Stimulated activated CD4-positive, alpha-beta T cell treated with anti-CD3 and anti-CD28 coated beads, Interleukin-15, amount 100 ng/mL, for 48 hours (primary cell): ENCODE data around the gene WWOX.

Experiments
- DNase-seq, 2 donors: peaks; one replicate each; pipeline ENCODE4 v3.0.0-alpha.2; 2020; ENCODE audit warnings: low read depth in 2 of 2

Gene WWOX

DNA sequence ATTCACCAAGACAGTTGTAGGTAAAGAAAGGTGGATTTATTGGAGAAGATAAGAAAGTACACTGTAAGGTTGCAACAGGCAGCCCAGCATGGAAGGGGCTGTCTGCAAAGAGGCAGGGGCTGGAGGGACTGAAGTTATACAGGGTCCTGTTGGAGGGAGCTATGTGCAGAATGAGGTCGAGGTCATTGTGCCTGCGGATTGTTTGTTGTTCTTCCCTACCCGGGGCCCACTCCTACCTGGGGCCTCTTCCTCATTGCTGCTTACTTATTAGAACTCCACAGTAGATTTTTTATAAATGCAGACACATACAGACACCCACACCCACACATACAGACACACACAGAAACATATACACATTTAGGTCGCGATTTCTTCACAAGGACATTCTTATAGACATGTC is 1034.8 kb downstream of the WWOX start:
- DNase-seq, result no peak

DNA sequence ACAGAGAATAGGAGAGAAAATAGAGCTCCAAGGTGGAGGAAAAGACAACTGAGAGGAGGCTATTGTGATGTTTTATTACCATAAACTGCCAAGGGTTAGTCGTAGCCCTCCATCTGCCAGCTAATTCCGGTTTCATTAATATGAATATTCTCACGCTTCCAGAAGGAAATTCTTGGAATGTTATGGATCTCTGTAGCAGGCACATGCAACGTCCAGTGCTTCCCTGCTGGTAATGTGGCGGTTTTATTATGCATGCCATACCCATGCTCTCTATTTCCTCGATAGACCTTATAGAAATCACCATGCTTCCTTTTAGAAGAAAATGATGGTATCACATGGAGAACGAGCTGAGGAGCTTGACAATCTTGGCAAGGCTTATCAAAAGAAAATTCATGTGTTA is 1037.5 kb downstream of the WWOX start:
- no peak for DNase-seq

DNA sequence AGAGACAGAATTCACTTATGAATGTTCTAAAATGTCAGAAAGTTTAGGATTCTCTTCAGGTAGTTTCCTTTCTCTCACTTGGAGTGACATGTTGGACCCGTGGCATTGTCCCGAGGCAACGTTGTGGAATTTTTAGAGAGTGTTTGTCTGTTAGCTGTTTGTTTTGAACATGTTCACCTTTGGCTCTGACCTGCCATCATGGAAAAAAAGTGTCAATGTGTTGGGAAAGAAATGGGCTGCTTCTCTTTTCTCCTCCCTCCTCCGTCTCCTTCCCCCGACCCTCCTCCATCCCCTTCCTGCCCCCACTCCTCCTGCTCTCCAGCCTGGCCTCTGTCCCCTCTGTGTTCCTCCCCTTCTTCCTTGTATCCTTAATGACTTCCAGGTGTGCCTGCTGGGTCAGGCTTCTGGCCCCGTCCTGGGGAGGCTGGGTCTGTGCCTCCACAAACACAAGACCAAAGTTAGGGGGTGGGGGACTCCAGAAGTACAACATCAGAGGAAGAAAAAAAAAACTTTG is 1038.0 kb downstream of the WWOX start:
- no peak for DNase-seq

DNA sequence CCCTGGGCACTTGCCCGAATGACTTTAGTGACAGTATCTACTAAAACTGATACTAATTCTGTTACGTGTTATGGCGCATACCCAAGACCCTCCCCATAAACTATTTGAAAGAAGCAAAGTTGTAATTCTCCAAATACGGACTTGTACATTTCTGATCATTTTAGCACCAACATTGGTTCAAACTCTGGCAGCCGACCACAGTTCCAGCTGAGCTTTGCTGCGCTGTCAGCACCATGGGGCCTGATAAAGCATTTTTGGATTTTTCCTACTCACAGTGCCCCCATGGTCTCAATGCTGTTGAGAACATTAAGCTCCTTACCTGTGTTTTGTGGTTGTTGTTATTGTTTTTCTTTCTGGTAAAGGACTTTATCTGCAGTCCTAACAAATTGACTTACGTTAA is 1040.3 kb downstream of the WWOX start:
- no peak for DNase-seq

DNA sequence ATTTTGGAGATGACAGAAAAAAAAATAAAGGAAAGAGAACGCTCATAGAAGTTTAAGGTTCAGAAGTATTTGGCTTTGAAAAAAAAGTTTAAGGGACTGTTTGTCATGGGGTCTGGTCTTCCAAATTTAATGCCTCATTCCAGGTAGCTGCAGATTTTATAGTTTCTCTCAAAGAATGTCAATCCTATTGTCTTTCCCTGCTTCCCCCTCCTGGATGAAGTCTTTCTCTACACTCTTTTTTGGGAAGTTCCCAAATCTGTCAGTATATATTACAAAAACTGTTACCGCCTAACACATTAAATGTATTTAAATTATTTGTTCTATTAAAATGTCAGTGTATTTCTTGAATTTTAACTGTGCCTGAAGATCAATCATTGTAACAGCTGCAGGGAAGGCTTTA is 1043.6 kb downstream of the WWOX start:
- DNase-seq, result no peak

DNA sequence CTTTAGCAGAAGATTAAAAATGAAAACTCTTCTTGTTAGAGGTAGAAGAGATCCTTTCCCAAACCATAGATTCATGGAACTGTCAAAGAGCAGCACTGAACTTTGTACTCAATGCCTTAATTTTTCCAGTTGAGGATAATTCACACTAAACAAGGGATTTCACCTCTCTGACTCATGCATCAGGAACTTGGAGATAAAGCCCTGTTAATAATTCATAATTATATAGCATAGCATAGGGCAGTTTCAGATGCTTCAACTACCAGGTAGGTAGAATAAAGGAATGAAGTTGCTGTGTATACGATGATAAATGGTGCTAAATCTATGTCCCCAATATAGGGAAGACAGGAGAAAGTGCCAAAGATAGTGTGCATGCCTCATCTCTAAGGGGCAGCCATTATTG is 1050.7 kb downstream of the WWOX start:
- DNase-seq, result no peak

DNA sequence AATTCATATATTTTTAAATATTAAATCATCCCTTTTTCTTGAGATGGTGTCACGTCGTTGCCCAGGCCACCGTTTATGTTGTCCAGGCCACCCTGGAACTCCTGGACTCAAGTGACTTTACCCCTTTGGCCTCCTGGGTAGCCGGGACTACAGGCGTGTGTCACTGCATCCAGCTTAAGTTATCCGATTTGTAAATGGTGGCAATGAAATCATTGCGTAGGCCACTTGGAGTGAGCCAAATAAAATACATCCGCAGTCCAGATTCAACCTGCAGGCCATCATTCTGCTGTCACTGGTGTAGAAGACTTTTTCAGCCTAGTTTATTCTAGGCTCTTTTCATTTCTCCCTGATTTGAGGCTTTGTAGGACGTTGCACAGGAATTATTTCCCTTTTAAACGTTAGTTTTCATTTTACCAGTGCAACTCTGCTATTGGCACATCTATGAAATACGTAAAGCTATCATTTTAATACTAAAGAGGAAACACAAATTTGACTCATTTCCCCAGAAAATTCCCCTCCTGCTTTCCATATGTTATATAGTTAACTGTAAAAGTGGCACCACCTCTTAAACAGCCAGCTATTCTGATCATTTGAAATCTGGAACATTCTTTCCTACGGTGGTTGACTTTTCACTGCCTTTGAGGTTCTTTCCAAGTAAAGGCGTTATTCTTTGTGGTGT is 1051.3 kb downstream of the WWOX start:
- DNase-seq, result no peak

DNA sequence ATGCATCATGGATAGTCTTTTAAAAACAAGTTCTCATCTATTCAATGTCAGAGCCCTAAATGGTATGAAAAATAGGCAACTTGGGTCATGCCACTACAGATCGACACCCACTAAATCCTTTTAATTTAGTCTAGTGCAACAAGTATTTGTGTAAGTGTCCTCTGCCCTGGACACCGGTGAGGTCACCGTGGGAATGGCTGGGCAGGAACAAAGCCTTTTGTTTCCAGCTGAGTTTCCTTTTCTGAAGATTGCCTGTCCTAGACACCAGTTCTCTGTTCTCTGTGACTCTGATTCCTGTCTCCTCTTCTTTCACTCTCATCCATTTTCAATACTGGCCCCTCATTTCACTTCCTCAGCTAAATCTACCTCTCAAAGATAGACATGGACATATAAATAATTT is 1054.6 kb downstream of the WWOX start:
- DNase-seq, result no peak

DNA sequence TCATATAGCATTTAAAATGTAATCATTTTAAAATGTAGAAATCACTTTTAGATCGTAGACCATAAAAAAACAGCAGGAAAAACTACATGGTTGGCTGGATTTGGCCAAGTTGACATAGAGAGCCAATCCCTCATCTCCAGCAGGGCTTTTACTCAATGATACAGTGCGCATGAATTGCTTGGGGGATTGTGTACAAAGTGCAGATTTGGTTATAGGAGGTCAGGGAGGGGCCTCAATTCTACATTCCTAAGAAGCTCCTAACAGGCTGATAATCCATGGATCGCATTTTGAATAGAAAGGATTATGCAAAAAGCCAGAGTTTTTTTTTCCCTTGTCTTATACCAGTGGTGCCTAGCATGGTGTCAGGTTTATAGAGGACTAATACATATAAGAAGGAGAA is 1056.0 kb downstream of the WWOX start:
- DNase-seq, result no peak

DNA sequence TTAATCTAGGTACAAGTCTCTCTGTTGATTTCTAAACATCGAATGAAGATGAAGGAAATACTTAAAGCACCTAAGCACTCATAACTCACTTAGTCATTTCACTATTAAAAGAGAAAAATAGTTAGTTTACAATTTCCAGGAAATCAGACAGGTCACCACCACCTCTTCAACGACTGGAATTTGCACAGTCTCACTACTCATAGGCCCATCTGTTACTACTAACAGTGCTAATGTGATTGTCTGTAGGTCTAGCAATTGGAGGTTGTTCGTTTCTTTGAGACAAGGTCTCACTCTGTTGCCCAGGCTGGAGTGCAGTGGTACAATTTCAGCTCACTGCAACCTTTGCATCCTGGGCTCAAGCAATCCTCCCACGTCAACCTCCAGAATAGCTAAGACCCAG is 1056.5 kb downstream of the WWOX start:
- DNase-seq, result no peak

DNA sequence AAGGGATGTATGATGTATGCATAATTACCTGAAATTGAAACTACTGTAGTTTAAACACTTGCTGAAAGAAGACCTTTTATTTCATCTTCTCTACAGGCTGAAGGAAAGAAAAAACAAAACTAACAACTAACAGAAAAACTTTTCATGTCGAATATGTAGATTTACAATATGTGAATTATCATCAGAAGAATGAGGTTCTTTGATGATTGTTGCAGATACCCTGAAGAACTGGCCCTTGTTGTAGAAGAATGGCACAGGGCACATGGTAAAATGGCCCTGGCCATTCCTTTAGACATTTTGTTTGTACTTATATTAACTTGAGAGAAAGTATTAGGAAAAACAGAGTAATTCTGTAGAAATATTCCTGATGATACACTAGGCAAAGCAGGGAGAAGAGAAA is 1057.3 kb downstream of the WWOX start:
- DNase-seq, result no peak

DNA sequence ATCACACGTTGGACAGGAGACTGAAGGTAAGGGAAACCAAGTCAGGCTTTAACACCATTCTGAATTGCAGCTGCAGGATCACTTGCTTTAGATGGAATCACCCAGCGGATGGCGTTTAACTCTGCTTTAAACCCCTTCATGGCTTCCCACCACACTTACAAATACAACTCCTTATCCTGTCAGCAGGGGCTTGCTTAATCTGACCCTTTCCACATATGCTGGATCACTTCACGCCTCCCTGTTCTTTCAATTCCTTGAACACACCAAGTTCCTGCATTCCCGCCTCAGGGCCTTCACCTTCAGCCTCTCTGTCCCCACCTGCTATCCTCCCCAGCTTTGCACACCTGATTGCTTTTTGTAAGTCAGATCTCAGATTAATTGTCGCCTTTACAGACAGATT is 1058.9 kb downstream of the WWOX start:
- no peak for DNase-seq

DNA sequence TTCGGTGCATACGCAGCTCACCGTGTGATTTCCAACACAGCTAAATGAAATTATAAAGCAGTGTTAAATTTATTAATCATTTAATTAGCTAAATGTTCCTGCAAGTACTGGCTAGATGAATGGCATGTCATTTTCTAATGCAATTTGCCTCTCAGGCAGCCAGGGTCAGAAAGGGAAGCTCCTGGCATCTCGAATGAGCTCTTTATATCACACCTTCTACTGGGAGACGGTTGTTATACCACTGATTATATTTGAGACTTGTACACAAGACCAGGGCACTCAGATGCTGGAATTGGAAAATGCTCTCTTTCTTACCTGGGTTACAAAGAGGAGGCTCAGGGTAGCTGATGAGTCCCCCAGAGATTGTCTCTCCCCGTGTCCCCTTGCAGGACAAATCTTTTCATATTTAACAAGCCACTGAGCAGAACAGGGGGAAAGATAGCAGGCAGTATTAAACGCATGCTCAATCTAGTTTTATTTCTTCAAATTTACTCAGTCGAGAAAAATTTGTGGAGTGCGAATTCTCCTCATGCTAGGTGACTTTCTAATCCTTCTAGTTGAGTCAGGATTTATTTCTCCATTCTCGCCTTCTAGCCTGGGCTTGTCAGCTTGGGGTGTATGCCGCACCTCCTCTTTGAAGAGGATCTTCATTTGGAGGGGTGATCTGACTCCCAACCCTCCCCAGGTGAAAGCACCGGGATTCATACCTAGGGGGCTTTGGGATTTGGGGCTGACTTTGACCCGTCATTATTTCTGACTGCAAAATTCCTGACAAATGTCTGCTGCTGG is 1060.0 kb downstream of the WWOX start:
- no peak for DNase-seq

DNA sequence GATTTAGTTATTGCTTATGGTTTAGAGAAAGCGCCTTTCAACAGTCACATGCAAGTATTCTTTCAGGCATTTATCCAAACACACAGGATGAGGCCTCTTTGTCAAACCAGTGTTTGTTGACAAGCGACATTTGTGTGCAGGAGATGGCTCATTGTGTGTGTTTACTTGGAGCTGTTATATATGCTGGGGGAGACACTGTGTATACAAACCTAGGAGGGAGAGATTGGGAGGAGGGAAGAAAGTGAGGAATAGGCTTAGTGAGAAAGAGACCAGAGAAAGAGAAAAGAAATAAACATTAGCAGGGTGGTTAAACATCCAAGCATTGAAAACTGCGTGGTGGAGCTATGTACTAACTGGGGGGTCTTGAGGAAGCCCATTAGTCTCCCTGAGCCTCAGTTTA is 1063.5 kb downstream of the WWOX start:
- DNase-seq, result no peak

DNA sequence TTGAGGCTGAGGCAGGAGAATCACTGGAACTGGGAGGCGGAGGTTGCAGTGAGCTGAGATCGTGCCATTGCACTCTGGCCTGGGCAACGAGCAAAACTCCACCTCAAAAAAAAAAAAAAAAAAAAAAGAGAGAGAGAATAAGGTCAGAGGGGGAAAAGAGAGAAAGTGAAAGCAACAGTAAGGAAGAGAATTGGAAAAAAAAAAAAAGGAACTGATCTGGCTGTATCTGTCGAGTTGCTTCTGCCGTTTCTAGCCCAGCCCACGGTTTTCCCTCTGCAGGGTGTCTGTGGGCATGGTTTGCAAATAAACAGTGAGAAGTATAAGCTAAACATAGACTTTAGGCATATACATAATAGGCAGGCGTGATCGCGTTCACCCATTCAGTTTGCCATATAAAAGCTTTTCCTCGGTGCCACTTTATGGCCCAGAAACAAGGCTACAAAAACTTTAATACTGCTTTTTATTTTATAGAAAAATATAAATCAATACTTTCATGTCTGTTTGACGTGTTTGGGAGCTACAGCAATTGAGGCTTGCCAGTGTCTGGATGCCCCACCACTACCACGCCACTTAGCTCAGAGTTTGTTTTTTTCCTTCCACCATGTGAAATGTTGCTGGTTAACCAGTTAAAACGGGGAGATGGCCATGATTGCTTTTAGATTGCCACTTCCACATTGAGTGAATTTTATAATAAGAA is 1064.4 kb downstream of the WWOX start:
- no peak for DNase-seq

DNA sequence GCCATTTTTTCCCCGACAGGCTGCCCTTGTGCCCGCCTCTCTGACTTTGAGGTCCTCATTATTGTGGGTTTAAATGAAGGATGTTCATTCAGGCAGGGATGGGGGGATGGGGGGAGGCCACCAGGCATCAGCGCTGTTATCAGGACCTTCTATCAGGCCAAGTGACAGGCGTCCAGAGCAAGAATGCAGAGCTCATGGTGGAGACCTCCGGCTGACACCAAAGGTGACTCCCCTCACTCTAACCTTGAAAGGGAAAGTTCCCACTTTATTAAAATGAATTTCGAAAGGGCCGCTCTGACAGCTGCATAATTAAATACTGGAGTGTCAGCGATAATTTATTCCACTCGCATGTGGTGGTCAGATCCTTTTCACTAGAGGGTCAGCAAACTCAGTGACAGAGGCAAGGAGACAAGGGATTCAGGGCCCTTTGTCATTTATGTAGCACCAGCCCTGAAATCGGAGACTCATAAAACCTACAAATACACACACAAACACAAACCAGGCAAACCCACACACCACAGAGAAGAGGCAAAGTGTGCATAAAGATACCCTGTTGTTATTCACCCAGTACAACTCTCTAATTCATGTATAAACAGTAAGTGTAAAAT is 1065.0 kb downstream of the WWOX start:
- DNase-seq, result no peak

DNA sequence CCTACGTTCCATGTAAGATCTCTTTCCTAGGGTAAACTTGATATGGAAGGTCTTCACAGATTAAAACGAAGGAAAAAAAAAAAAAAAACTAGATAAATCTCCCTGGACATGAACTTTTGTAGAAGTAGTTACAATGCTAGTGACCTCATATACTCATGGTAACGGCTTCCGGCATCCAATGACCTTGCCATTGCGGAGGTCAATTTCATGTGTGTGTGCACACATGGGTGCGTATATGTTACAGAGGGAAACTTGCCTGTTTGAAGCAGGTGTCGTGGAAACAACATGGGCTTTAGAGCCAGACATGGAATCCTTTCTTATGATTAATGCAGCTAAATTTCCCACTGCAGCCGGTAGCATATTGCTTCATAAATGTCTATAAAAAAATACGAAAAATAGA is 1065.6 kb downstream of the WWOX start:
- DNase-seq, result no peak

DNA sequence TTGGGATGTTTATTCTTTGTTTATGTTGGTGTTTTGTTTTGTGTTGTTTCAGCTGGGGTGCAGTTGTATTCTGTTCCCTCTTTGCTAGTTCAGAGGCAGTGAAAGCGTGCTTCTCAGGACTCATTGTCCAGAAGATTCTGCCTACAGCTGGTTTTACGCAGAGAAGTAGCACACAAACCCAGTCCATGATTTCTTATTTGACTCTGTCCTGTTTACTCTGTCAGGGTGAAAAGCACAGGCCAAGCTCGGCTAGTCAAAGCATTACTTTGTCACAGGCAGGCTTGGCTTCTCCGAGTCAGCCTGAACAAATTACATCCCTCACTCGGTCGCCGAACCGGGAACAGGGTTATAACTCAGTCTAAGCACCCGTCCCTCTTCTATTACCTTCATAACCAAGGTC is 1066.1 kb downstream of the WWOX start:
- DNase-seq, result no peak

DNA sequence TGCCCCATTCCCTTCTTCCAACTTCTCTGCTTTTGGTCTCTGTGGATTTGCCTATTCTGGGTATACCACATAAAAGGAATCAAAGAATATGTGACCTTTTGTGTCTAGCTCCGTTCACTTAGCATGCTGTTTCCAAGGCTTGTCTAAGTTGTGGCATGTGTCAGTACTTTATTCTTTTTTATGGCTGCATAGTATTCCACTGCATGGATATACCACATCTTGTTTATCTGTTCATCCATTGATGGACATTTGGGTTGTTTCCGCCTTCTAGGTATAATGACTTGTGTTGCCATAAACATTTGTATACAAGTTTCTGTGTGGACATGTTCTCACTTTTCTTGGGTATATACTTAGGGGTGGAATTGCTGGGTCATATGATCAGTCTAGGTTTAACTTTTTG is 1068.4 kb downstream of the WWOX start:
- DNase-seq, result no peak

DNA sequence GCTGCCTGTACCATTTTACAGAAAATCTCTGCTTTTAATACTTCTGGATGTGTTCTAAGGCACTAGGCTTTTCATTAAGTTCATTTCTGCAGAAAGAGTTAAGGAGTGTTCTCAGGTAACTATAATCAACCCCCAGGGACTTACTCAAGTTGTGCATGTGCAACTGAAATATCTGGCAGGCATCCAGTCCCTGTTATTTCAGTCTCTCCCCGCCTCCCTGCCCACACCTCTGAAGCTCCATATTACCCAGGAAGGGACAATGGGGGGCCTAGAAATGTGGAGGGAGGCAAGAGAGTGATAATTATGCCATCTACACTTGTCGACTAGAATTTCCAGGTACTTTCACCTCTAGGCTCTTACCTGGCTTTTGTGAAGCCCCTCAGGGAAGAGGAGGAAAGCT is 1068.9 kb downstream of the WWOX start:
- no peak for DNase-seq

DNA sequence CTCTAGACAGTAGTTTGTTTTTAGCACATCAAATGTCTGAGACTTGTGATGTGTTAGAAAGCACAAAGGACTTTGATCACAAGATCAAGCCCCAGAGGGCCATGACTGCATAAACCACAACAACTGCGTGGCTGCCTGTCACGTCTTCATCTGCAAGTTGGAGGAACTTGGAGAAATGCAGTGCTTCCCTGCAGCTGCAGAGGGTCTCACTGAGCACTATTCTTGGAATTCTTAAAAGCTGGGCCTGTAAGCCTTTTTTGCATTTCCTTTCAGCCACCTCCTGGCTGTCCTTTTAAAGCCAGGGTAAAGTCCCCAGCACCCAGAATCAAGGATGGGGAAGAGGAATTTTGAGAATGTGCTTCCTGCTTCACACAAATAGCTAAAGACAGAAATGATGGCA is 1069.8 kb downstream of the WWOX start:
- DNase-seq, result peak in 1 of 2 donors; percentile 27

DNA sequence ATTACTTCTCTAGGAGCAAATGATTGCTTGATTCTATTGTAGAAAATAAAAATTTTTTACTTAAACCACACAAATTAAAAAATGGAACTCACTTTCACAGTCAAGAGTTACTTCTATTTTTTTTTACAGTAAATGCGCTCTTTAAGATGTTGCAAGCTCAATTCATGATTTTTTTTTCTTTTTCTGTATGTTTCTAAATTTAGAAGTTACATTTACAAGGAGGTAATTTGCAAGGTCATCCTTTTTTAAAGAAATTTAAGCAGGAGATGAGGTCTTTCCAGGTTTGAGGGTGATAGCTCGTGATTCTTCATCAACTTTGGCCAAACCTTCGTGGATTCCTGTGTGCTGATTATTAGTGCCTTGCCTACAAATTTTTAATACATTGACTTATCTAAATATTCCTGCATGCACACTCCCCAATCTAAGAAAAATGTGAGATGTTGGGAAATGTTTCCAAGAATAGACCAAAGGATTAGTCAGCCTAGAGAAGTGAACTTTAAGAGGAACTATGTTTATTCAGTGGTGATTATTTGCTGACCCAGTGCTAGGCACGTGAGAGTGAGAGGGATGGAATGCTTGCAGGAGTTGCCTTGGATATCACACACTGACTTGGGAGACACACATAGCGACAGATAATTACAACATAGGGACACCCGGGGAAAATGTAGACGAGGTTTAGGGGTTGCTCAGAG is 1071.2 kb downstream of the WWOX start:
- DNase-seq, result no peak
